K562 (cell line): ENCODE results near the gene ZBTB32. TPM values are rescaled to one million over a fixed set of nuclear protein-coding genes. Genes with fewer than 3 reads are reported as not detected.

Source experiments
- ATAC-seq: fragments of 200-7000 bp; cut with Tn5 transposase; 3 replicates; pipeline ENCODE4 v1.9.1; 2020; ENCODE audit warnings: moderate library complexity
- BruUV-seq: library from RNA; stranded (reverse); fragments of 400-500 nt; replicated peaks from 2 replicates; lab custom pipeline; 2021; lab: Mats Ljungman, UMichigan
- CTCF ChIA-PET: fragments of 300-600 bp; formaldehyde crosslinking; extraction: SDS; loops from one replicate; lab custom pipeline; 2021; ENCODE audit warnings: low intra/inter-chr PET ratio; lab: Yijun Ruan, JAX
- POLR2A ChIA-PET: fragments of 300-600, 350-650 bp; sonication (Branson Sonifier 250); formaldehyde crosslinking; extraction: SDS; loops from one replicate; lab custom pipeline; 2021; ENCODE audit warnings: antibody characterized with exemption, inconsistent platforms; lab: Yijun Ruan, JAX
- DNase-seq, 4 experiments: peaks; one replicate each; pipeline versions ENCODE4 v3.0.0 to v3.0.0-alpha.2; 2011 to 2018; ENCODE audit warnings: low spot score in 3 of 4, mixed read lengths in 3 of 4; ENCODE audit errors: extremely low read depth in 1 of 4
- FAIRE-seq: peaks from 2 replicates; lab custom pipeline; 2011; peaks lifted over from hg19 to GRCh38; lab: Jason Lieb, UNC
- H2AFZ ChIP-seq: 2 replicates; pipeline ENCODE4 v1.6.0; 2011; ENCODE audit warnings: low read depth, low read length, control low read depth, inconsistent platforms
- H3K27ac ChIP-seq: fragments of 200-600 bp; 3 replicates; pipeline ENCODE4 v1.8.0; 2011; ENCODE audit warnings: low read depth, mild to moderate bottlenecking, control low read depth, inconsistent platforms, low read length, moderate library complexity, mixed read lengths; ENCODE audit errors: extremely low read depth
- H3K27me3 ChIP-seq, 2 experiments: fragments of 300-600 bp in 1 of 2; 2 replicates in 1 of 2; 3 replicates in 1 of 2; pipeline versions ENCODE4 v1.6.0 to v1.8.0; 2011; ENCODE audit warnings: inconsistent platforms in 2 of 2, low read length in 2 of 2, mild to moderate bottlenecking in 1 of 2, mixed read lengths in 1 of 2, moderate library complexity in 1 of 2; ENCODE audit not compliant: control insufficient read depth in 2 of 2, insufficient read depth in 2 of 2
- H3K36me3 ChIP-seq: fragments of 300-600 bp; 3 replicates; pipeline ENCODE4 v1.8.0; 2011; ENCODE audit warnings: mild to moderate bottlenecking, low read length, inconsistent platforms; ENCODE audit not compliant: control insufficient read depth, insufficient read depth
- H3K4me1 ChIP-seq, 2 experiments: fragments of 200-600 bp in 1 of 2; replicated peaks in 1 of 2; 2 replicates in 1 of 2; 3 replicates in 1 of 2; pipeline versions ENCODE4 v1.5.1 to v1.8.0; 2011; ENCODE audit warnings: inconsistent platforms in 2 of 2, low read length in 2 of 2, mild to moderate bottlenecking in 1 of 2, mixed read lengths in 1 of 2, moderate library complexity in 1 of 2; ENCODE audit not compliant: control insufficient read depth in 2 of 2, insufficient read depth in 2 of 2
- H3K4me2 ChIP-seq: 2 replicates; pipeline ENCODE4 v1.6.1; 2011; ENCODE audit warnings: low read length, control low read depth, inconsistent platforms, mixed read lengths; ENCODE audit not compliant: insufficient read depth
- H3K4me3 ChIP-seq: fragments of 200-600 bp; sonication (generic), shearing (Covaris generic); 2 replicates; pipeline ENCODE4 v1.5.1; 2016; ENCODE audit warnings: control low read depth, inconsistent platforms
- H3K79me2 ChIP-seq: fragments of 200-600 bp; 3 replicates; pipeline ENCODE4 v1.8.0; 2011; ENCODE audit warnings: low read length, inconsistent platforms; ENCODE audit not compliant: control insufficient read depth, insufficient read depth
- H3K9ac ChIP-seq, 2 experiments: 2 replicates each; pipeline versions ENCODE4 v1.6.0 to v1.6.1; 2011; ENCODE audit warnings: low read depth in 2 of 2, low read length in 2 of 2, control low read depth in 1 of 2, inconsistent platforms in 1 of 2, mild to moderate bottlenecking in 1 of 2, mixed read lengths in 1 of 2; ENCODE audit not compliant: insufficient read depth in 1 of 2
- H3K9me1 ChIP-seq: one replicate; pipeline ENCODE4 v1.6.0; 2011; ENCODE audit warnings: inconsistent platforms, mild to moderate bottlenecking, low read length, moderate library complexity; ENCODE audit not compliant: control insufficient read depth, insufficient read depth
- H3K9me3 ChIP-seq: replicated peaks from 2 replicates; pipeline ENCODE4 v1.5.1; 2011; ENCODE audit warnings: low read depth, low read length, inconsistent platforms; ENCODE audit not compliant: control insufficient read depth, insufficient read depth
- H4K20me1 ChIP-seq: replicated peaks from 2 replicates; pipeline ENCODE4 v1.6.1; 2011; ENCODE audit warnings: low read length, inconsistent platforms, mixed read lengths; ENCODE audit not compliant: control insufficient read depth, insufficient read depth
- NONO ChIP-seq, 2 experiments: fragments of 200-400 bp in 1 of 2; fragments of 450-650 bp in 1 of 2; formaldehyde crosslinking in 1 of 2; IDR thresholded peaks; 2 replicates each; pipeline ENCODE4 v1.6.1; 2017; ENCODE audit warnings: low read depth in 2 of 2, mild to moderate bottlenecking in 2 of 2, moderate library complexity in 2 of 2, low read length in 1 of 2
- RBFOX2 ChIP-seq: fragments of 200-400 bp; formaldehyde crosslinking; IDR thresholded peaks from 2 replicates; pipeline ENCODE4 v1.6.1; 2017; ENCODE audit warnings: low read depth, mild to moderate bottlenecking, low read length, moderate library complexity
- U2AF2 ChIP-seq: fragments of 200-400 bp; formaldehyde crosslinking; optimal IDR thresholded peaks from 2 replicates; pipeline ENCODE3; 2017; ENCODE audit warnings: low read depth, mild to moderate bottlenecking, low read length
- ZBTB1 ChIP-seq: sonication (generic); formaldehyde crosslinking; IDR thresholded peaks from 2 replicates; pipeline ENCODE4 v1.8.1; 2023; ENCODE audit warnings: missing genetic modification reagents, low read depth, mild to moderate bottlenecking, borderline replicate concordance
- ZNF436 ChIP-seq: fragments of 250-450, 450-650 bp; sonication (Bioruptor Pico); formaldehyde crosslinking; IDR thresholded peaks from 2 replicates; pipeline ENCODE4 v1.7.0; 2020; ENCODE audit warnings: mild to moderate bottlenecking
- WGBS: fragments of 100-300 bp; shearing (Covaris generic); methylation state at CpG from one replicate; pipeline ENCODE4 v1.1.6; 2016; ENCODE audit warnings: low coverage, mixed read lengths; ENCODE audit not compliant: insufficient coverage; ENCODE audit errors: missing lambda C conversion rate; 5-methylcytosine and 5-hydroxymethylcytosine counted together
- in situ Hi-C: fragments of 300-500 bp; cut with MboI; formaldehyde crosslinking; loops from 4 replicates; pipeline ENCODE4 v1.15.0; 2018; ENCODE audit warnings: inconsistent platforms, mixed read lengths
- intact Hi-C: fragments of 100-400 bp; cut with micrococcal nuclease; formaldehyde crosslinking; loops from 2 replicates; pipeline ENCODE4 v1.14.2; 2022
- polyA plus RNA-seq, 8 experiments: library from polyadenylated mRNA; depleted of rRNA in 4 of 8; stranded (reverse) in 5 of 8; unstranded in 3 of 8; fragments of >200 nt; fragmentation: Nextera tagmentation in 2 of 8; fragmentation: Illumina TruSeq in 1 of 8; extraction: Ambion mirVana in 2 of 8; extraction: Trizol in 1 of 8; gene quantifications; 2 replicates each; pipeline versions ENCODE4 v1.2.1 to v1.2.3, GENCODE V29; 2011 to 2014; ENCODE audit warnings: inconsistent platforms in 1 of 8, missing spikeins in 1 of 8
- total RNA-seq, 7 experiments: library from RNA; depleted of rRNA in 6 of 7; stranded (reverse); fragments of >200 nt in 6 of 7; fragmentation: Illumina TruSeq in 2 of 7; extraction: Trizol in 2 of 7; gene quantifications; 2 replicates each; pipeline versions ENCODE4 v1.2.1 to v1.2.3, GENCODE V29; 2011 to 2021; ENCODE audit warnings: low replicate concordance in 1 of 7
- TF ChIP-seq, protein P1 (sequence below): conservative IDR thresholded peaks from 2 replicates; pipeline ENCODE4 v1.6.1; 2011; ENCODE audit warnings: low read depth, mild to moderate bottlenecking, low read length; ENCODE audit not compliant: control insufficient read depth

Gene ZBTB32
- total and polyA plus RNA-seq, 9 of the 15 experiments (the other 6 are each of a cell fraction or from before 2014, with no cell fraction given) = 0.20 TPM; not detected in 8

DNA sequence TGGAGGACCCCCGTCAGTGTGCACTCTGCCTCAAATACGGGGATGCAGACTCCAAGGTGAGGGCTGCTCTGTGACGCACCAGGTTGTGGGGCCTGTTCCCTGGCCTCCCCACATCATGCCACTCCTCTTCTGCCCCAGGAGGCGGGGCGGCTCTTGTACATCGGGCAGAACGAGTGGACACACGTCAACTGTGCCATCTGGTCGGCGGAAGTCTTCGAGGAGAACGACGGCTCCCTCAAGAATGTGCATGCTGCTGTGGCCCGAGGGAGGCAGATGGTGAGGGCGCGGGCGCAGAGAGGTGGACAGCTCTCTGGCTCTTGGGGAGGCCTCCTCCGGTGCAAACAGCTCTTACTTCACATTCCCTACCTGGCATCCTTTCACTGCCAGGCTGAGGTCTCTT is 24.7 kb downstream of the ZBTB32 start:
- BruUV-seq = no TSS peak
- Histone ChIP-seq H3K79me2 (no peaks in the 10 kb centered on the region), H2AFZ (no peak overlapping the region), H3K9me3 (no peaks in the 10 kb centered on the region), H4K20me1 (0 out of 2 replicates have a peak, but pooled peaks cover 2% of the 10 kb centered on the region), H3K27me3 (no peaks in the 10 kb centered on the region), H3K4me3 (no peak overlapping the region), H3K9ac (no peak overlapping the region), H3K27ac (no peak overlapping the region), H3K4me2 (no peak overlapping the region), H3K36me3 (peaks cover 96% of the 10 kb centered on the region; the same call in 2 of the 3 replicates), H3K9me1 (no peaks in the 10 kb centered on the region), H3K4me1 (peaks cover 0 to 10% of the 10 kb centered on the region in 2 experiments; a peak in 1 of 5 replicates)
- ChIA-PET CTCF (no interaction called here), POLR2A (interaction anchor here (1.7 to 2.9 kb wide), 3 partner anchors 8 to 11 kb away, joined by 7 to 18 read pairs (median 12); partner anchors contain the start of gene KMT2B)
- intact Hi-C loops (no loop called here), in situ Hi-C loops (no loop called here)
- DNase-seq = no peak
- TF ChIP-seq U2AF2 (no peak), RBFOX2 (peak; percentile 47; the same call in 1 of the 2 replicates), ZNF436 (no peak), NONO (IDR thresholded peaks at IDR 0.05; ENCODE audit: low read depth in 2 of 2, low read length in 1 of 2) (no peak), ZBTB1 (CRISPR knock-in tag) (no peak)
- TF ChIP-seq, protein P1, sequence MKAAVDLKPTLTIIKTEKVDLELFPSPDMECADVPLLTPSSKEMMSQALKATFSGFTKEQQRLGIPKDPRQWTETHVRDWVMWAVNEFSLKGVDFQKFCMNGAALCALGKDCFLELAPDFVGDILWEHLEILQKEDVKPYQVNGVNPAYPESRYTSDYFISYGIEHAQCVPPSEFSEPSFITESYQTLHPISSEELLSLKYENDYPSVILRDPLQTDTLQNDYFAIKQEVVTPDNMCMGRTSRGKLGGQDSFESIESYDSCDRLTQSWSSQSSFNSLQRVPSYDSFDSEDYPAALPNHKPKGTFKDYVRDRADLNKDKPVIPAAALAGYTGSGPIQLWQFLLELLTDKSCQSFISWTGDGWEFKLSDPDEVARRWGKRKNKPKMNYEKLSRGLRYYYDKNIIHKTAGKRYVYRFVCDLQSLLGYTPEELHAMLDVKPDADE = no peak
- WGBS = 96% methylated on average over 16 of the region's 18 CpGs
- no peak for FAIRE-seq
- ATAC-seq = no peak
